GM18861 (cell line): ENCODE measurements around the gene TLL1.

Experiments used
- ATAC-seq: cut with Tn5 transposase; IDR thresholded peaks from one replicate; pipeline ENCODE4 v1.9.1; 2021; ENCODE audit not compliant: unreplicated experiment

Gene TLL1

GRCh38 chr4:165879641-165880040 is 6.6 kb downstream of the TLL1 start:
- ATAC-seq, result no peak

- ATAC-seq, result no peak
Observed at GRCh38 chr4:165894159-165894558, 21.1 kb downstream of the TLL1 start.

- no peak for ATAC-seq
Observed at GRCh38 chr4:165905405-165906027, 32.5 kb downstream of the TLL1 start.

GRCh38 chr4:165906272-165906671 is 33.2 kb downstream of the TLL1 start:
- no peak for ATAC-seq

GRCh38 chr4:165909947-165910346 is 36.9 kb downstream of the TLL1 start:
- no peak for ATAC-seq

GRCh38 chr4:165915215-165915614 is 42.2 kb downstream of the TLL1 start:
- no peak for ATAC-seq

- no peak for ATAC-seq
Observed at GRCh38 chr4:165921546-165921945, 48.5 kb downstream of the TLL1 start.

GRCh38 chr4:165922747-165923146 is 49.7 kb downstream of the TLL1 start:
- ATAC-seq, result no peak

GRCh38 chr4:165926307-165926706 is 53.3 kb downstream of the TLL1 start:
- no peak for ATAC-seq

GRCh38 chr4:165927366-165927765 is 54.3 kb downstream of the TLL1 start:
- ATAC-seq, result no peak

- ATAC-seq, result no peak
Observed at GRCh38 chr4:165927815-165928214, 54.8 kb downstream of the TLL1 start.

GRCh38 chr4:165928601-165929000 is 55.6 kb downstream of the TLL1 start:
- ATAC-seq, result no peak

GRCh38 chr4:165929662-165930061 is 56.6 kb downstream of the TLL1 start:
- ATAC-seq, result no peak

GRCh38 chr4:165931741-165932140 is 58.7 kb downstream of the TLL1 start:
- ATAC-seq, result no peak

- no peak for ATAC-seq
Observed at GRCh38 chr4:165944900-165945299, 71.9 kb downstream of the TLL1 start.

GRCh38 chr4:165945991-165946390 is 73.0 kb downstream of the TLL1 start:
- ATAC-seq, result no peak

- ATAC-seq, result no peak
Observed at GRCh38 chr4:165947019-165947418, 74.0 kb downstream of the TLL1 start.

GRCh38 chr4:165953181-165953580 is 80.1 kb downstream of the TLL1 start:
- ATAC-seq, result no peak

- no peak for ATAC-seq
Observed at GRCh38 chr4:165963621-165964020, 90.6 kb downstream of the TLL1 start.

GRCh38 chr4:165964591-165964990 is 91.6 kb downstream of the TLL1 start:
- ATAC-seq, result no peak

GRCh38 chr4:165965503-165965902 is 92.5 kb downstream of the TLL1 start:
- no peak for ATAC-seq

GRCh38 chr4:165966833-165967232 is 93.8 kb downstream of the TLL1 start:
- no peak for ATAC-seq

GRCh38 chr4:165967486-165967885 is 94.4 kb downstream of the TLL1 start:
- no peak for ATAC-seq
